Measurements from ENCODE around the gene DOCK11. TPM values are rescaled to one million over a fixed set of nuclear protein-coding genes. Genes with fewer than 3 reads are reported as not detected.

The DOCK11 gene
- total and polyA plus RNA-seq, 9 of the 15 experiments (the other 6 are each of a cell fraction or from before 2014, with no cell fraction given) = 41.8 to 77.8 (median 50.9) TPM

DNA sequence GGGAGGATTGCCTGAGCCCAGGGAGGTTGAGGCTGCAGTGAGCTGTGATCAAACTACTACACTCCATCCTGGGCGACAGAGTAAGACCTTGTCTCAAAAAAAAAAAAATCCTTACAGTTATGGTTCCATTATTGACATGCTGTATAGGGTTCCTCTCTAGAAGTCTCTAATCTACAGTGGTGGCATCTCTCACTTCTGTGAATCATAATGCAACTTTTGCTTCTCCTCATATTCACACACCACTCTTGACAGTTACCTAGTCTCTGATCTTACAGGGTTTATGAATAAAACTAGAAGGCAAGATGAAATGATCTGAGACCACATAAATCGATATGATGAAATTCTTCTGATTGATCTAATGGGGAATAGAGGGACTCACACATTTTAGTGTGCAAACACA, 40.6 kb downstream of the DOCK11 start:
- ChIA-PET POLR2A (interaction anchor here (2.1 kb wide), 1 partner anchor 8 kb away, joined by 7 read pairs; no protein-coding TSS in a partner anchor), CTCF (ENCODE audit: low intra/inter-chr PET ratio) (no interaction called here)
- ATAC-seq = peak; percentile 41
- Histone ChIP-seq H3K9ac (ENCODE audit: insufficient read depth in 1 of 2, low read depth in 2 of 2, low read length in 2 of 2) (no peak overlapping the region), H3K79me2 (ENCODE audit: control insufficient read depth, insufficient read depth, low read length) (peaks cover 79% of the 10 kb centered on the region), H3K27ac (ENCODE audit: extremely low read depth, low read depth, low read length) (peak overlapping the region; percentile 36; the same call in 2 of the 3 replicates), H3K36me3 (ENCODE audit: control insufficient read depth, insufficient read depth, low read length) (peaks cover 5% of the 10 kb centered on the region; the same call in 1 of the 3 replicates), H3K9me3 (replicated peaks; ENCODE audit: control insufficient read depth, insufficient read depth, low read depth, low read length) (no peaks in the 10 kb centered on the region), H3K4me3 (no peak overlapping the region), H3K4me2 (ENCODE audit: insufficient read depth, low read length) (no peak overlapping the region), H2AFZ (ENCODE audit: low read depth, low read length) (no peak overlapping the region; the same call in 1 of the 2 replicates), H4K20me1 (replicated peaks; ENCODE audit: control insufficient read depth, insufficient read depth, low read length) (no peaks in the 10 kb centered on the region), H3K27me3 (ENCODE audit: control insufficient read depth in 2 of 2, insufficient read depth in 2 of 2, low read length in 2 of 2) (no peaks in the 10 kb centered on the region), H3K4me1 (replicated peaks in 1 of 2; ENCODE audit: control insufficient read depth in 2 of 2, insufficient read depth in 2 of 2, low read length in 2 of 2) (peaks cover 0 to 17% of the 10 kb centered on the region in 2 experiments; a peak in 2 of 5 replicates), H3K9me1 (ENCODE audit: control insufficient read depth, insufficient read depth, low read length) (no peaks in the 10 kb centered on the region)
- in situ Hi-C loops (cut with MboI) (no loop called here), intact Hi-C loops (cut with micrococcal nuclease) (no loop called here)
- DNase-seq (ENCODE audit: extremely low read depth in 1 of 4, low spot score in 3 of 4) = no peak
- FAIRE-seq = no peak
- 46% methylated on average over 2 of the region's 2 CpGs for WGBS (ENCODE audit: insufficient coverage, low coverage, missing lambda C conversion rate)
- no TSS peak for BruUV-seq (replicated peaks)
- TF ChIP-seq, protein P1, sequence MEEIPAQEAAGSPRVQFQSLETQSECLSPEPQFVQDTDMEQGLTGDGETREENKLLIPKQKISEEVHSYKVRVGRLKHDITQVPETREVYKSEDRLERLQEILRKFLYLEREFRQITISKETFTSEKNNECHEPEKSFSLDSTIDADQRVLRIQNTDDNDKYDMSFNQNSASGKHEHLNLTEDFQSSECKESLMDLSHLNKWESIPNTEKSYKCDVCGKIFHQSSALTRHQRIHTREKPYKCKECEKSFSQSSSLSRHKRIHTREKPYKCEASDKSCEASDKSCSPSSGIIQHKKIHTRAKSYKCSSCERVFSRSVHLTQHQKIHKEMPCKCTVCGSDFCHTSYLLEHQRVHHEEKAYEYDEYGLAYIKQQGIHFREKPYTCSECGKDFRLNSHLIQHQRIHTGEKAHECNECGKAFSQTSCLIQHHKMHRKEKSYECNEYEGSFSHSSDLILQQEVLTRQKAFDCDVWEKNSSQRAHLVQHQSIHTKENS (CRISPR knock-in tag; IDR thresholded peaks at IDR 0.05) = no peak
- no peak for TF ChIP-seq CBFA2T2 (conservative IDR thresholded peaks at IDR 0.05)
- TF ChIP-seq, protein P2, sequence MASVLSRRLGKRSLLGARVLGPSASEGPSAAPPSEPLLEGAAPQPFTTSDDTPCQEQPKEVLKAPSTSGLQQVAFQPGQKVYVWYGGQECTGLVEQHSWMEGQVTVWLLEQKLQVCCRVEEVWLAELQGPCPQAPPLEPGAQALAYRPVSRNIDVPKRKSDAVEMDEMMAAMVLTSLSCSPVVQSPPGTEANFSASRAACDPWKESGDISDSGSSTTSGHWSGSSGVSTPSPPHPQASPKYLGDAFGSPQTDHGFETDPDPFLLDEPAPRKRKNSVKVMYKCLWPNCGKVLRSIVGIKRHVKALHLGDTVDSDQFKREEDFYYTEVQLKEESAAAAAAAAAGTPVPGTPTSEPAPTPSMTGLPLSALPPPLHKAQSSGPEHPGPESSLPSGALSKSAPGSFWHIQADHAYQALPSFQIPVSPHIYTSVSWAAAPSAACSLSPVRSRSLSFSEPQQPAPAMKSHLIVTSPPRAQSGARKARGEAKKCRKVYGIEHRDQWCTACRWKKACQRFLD (CRISPR knock-in tag; IDR thresholded peaks at IDR 0.05) = no peak
- no peak for TF ChIP-seq CBX5 (IDR thresholded peaks at IDR 0.05; ENCODE audit: borderline replicate concordance, low read depth)
- TF ChIP-seq KHSRP (IDR thresholded peaks at IDR 0.05) = no peak
- TF ChIP-seq BACH1 (tag; IDR thresholded peaks at IDR 0.05) = no peak
- no peak for TF ChIP-seq ZC3H4 (CRISPR knock-in tag; IDR thresholded peaks at IDR 0.05; ENCODE audit: borderline replicate concordance)
- TF ChIP-seq, protein P3, sequence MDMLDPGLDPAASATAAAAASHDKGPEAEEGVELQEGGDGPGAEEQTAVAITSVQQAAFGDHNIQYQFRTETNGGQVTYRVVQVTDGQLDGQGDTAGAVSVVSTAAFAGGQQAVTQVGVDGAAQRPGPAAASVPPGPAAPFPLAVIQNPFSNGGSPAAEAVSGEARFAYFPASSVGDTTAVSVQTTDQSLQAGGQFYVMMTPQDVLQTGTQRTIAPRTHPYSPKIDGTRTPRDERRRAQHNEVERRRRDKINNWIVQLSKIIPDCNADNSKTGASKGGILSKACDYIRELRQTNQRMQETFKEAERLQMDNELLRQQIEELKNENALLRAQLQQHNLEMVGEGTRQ (CRISPR knock-in tag; IDR thresholded peaks at IDR 0.05) = no peak
